ENCODE data around the gene PLA2G10. TPM values are rescaled to one million over a fixed set of nuclear protein-coding genes. Genes with fewer than 3 reads are reported as not detected.
"Not testable (repeated sequence)": the region's sequence is repeated elsewhere in the genome, so short reads cannot be mapped to it uniquely, and the experiment has no call there.

Gene PLA2G10
- total and polyA plus RNA-seq, 11 donors: not detected

DNA sequence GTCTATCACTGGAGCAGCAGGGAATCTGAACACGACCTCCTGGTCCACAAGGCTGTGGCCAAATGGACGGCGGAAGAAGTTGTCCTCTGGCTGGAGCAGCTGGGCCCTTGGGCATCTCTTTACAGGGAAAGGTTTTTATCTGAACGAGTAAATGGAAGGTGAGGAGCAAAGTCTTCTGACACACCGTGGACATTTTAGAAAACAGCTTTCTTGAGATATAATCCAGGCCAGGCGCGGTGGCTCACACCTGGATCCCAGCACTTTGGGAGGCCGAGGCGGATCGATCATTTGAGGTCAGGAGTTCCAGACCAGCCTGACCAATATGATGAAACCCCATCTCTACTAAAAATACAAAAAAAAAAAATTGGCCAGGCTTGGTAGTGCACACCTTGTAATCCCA is 44.3 kb downstream of the PLA2G10 start:
- ATAC-seq: no peak
- no peak overlapping the region for H3K4me3 ChIP-seq
- 93 to 96% (median 94%) methylated on average over 10 of the region's 10 CpGs for WGBS, 4 donors
- intact Hi-C loops (cut with DNase I): no loop called here
- H3K27ac ChIP-seq: no peak overlapping the region
- H3K27me3 ChIP-seq: no peaks in the 10 kb centered on the region
- no peaks in the 10 kb centered on the region for H3K9me3 ChIP-seq
- H3K4me1 ChIP-seq: no peaks in the 10 kb centered on the region
- DNase-seq: no peak
- peaks cover 5 to 100% (median 98%) of the 10 kb centered on the region in 9 donors for H3K36me3 ChIP-seq
- no peak for TF ChIP-seq POLR2A (IDR thresholded peaks at IDR 0.05)
- TF ChIP-seq, protein P1, sequence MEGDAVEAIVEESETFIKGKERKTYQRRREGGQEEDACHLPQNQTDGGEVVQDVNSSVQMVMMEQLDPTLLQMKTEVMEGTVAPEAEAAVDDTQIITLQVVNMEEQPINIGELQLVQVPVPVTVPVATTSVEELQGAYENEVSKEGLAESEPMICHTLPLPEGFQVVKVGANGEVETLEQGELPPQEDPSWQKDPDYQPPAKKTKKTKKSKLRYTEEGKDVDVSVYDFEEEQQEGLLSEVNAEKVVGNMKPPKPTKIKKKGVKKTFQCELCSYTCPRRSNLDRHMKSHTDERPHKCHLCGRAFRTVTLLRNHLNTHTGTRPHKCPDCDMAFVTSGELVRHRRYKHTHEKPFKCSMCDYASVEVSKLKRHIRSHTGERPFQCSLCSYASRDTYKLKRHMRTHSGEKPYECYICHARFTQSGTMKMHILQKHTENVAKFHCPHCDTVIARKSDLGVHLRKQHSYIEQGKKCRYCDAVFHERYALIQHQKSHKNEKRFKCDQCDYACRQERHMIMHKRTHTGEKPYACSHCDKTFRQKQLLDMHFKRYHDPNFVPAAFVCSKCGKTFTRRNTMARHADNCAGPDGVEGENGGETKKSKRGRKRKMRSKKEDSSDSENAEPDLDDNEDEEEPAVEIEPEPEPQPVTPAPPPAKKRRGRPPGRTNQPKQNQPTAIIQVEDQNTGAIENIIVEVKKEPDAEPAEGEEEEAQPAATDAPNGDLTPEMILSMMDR (IDR thresholded peaks at IDR 0.05): no peak

DNA sequence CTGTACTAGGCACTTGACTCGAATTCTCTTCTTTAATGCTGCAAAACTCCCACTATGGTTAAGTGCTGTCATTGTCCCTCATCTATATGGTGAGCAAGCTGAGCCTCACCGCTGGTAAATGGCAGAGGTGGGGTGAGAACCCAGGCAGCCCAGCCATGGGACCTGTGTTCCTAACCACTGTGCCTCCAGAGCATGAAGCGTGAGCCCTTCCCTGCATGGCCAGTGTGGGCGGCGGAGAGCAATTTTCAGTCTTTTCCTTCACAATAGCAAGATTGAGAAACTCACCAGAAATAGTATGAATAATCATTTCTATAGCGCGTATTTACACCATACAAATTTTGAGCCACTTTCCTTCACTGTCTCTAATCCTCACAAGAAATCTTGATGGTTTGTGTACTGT is 52.2 kb downstream of the PLA2G10 start:
- intact Hi-C loops (cut with DNase I): no loop called here
- WGBS, 4 donors: 90 to 98% (median 94%) methylated on average over 7 of the region's 7 CpGs
- DNase-seq (no peak), ATAC-seq (no peak)
- Histone ChIP-seq H3K36me3 (peaks cover 5 to 72% (median 56%) of the 10 kb centered on the region in 9 donors), H3K9me3 (no peaks in the 10 kb centered on the region), H3K27ac (no peak overlapping the region), H3K4me3 (no peak overlapping the region), H3K27me3 (no peaks in the 10 kb centered on the region), H3K4me1 (peaks cover 0 to 11% (median 0%) of the 10 kb centered on the region in 12 donors)
- no peak for TF ChIP-seq POLR2A (IDR thresholded peaks at IDR 0.05)
- TF ChIP-seq, protein P1 (IDR thresholded peaks at IDR 0.05): no peak

DNA sequence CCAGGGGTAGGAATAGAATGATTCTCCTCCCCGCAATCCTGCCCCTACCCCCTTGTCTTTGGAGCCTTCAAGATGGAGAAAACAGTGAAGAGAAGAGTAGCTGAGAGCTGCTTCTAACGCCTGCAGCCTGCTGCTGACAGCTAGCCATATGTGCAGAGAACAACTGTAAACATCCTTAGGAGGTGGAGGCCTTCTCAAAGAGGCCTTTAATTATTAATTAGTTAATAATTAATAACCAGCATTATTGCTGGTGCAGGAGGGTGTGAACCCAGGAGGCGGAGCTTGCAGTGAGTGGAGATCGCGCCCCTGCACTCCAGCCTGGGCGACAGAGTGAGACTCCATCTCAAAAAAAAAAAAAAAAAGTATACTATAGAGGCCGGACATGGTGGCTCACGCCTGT is 52.9 kb downstream of the PLA2G10 start:
- H3K4me1 ChIP-seq: peaks cover 0 to 15% (median 2%) of the 10 kb centered on the region in 12 donors
- H3K36me3 ChIP-seq: peaks cover 5 to 65% (median 49%) of the 10 kb centered on the region in 9 donors
- no peak overlapping the region for H3K4me3 ChIP-seq
- DNase-seq (no peak), ATAC-seq (no peak)
- no peak overlapping the region for H3K27ac ChIP-seq
- no peak for TF ChIP-seq POLR2A (IDR thresholded peaks at IDR 0.05)
- TF ChIP-seq, protein P1 (IDR thresholded peaks at IDR 0.05): no peak
- intact Hi-C loops (cut with DNase I): no loop called here
- H3K9me3 ChIP-seq: no peaks in the 10 kb centered on the region
- 92 to 97% (median 96%) methylated on average over 8 of the region's 8 CpGs for WGBS, 4 donors
- H3K27me3 ChIP-seq: no peaks in the 10 kb centered on the region

DNA sequence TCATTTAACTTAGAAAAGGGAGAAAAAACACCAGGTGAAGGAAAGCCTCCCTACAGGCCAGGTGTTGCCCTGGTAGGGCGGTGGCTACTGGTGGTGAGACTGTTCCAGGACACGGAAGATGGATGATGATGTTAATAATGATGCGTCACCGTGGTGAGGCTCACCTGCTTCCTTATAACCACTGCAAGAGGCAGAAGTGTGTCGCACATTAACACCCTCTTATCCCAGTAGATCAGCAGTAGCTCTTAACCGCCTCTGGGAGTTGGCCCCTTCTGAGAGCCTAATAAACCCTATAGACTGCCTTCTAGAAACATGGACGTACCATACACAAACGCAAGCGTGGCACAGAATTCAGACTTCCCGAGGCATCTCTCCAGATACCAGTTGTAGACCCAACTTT is 53.6 kb downstream of the PLA2G10 start:
- WGBS, 4 donors: 88 to 94% (median 92%) methylated on average over 10 of the region's 10 CpGs

DNA sequence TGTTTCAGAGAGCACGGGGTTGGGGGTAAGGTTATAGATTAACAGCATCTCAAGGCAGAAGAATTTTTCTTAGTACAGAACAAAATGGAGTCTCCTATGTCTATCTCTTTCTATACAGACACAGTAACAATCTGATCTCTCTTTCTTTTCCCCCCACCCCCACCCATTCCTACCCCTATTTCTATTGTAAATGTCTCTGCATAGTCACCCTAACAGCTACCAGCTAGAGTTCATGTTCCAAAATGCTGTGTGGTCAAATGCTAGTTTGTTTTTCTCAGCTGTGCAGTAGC is 57.2 kb downstream of the PLA2G10 start:
- intact Hi-C loops (cut with DNase I); H3K9me3 ChIP-seq; H3K27me3 ChIP-seq; H3K27ac ChIP-seq; H3K4me3 ChIP-seq; ATAC-seq; DNase-seq: not testable (repeated sequence)
- 29 to 60% (median 44%) methylated on average over 1 of the region's 1 CpG for WGBS, 4 donors
- Histone ChIP-seq H3K36me3 (peaks cover 0 to 46% (median 27%) of the 10 kb centered on the region in 9 donors), H3K4me1 (peaks cover 5 to 44% (median 30%) of the 10 kb centered on the region in 12 donors)

More for the DNA sequence above, 53.6 kb downstream of the PLA2G10 start:
- no peak overlapping the region for H3K4me3 ChIP-seq
- no peaks in the 10 kb centered on the region for H3K27me3 ChIP-seq
- DNase-seq: no peak
- H3K36me3 ChIP-seq: peaks cover 0 to 58% (median 42%) of the 10 kb centered on the region in 9 donors
- no peak for TF ChIP-seq POLR2A (IDR thresholded peaks at IDR 0.05)
- TF ChIP-seq, protein P1 (IDR thresholded peaks at IDR 0.05): no peak
- no peak for ATAC-seq
- H3K27ac ChIP-seq: no peak overlapping the region
- intact Hi-C loops (cut with DNase I): no loop called here
- H3K4me1 ChIP-seq: peaks cover 0 to 15% (median 9%) of the 10 kb centered on the region in 12 donors
- H3K9me3 ChIP-seq: no peaks in the 10 kb centered on the region

DNA sequence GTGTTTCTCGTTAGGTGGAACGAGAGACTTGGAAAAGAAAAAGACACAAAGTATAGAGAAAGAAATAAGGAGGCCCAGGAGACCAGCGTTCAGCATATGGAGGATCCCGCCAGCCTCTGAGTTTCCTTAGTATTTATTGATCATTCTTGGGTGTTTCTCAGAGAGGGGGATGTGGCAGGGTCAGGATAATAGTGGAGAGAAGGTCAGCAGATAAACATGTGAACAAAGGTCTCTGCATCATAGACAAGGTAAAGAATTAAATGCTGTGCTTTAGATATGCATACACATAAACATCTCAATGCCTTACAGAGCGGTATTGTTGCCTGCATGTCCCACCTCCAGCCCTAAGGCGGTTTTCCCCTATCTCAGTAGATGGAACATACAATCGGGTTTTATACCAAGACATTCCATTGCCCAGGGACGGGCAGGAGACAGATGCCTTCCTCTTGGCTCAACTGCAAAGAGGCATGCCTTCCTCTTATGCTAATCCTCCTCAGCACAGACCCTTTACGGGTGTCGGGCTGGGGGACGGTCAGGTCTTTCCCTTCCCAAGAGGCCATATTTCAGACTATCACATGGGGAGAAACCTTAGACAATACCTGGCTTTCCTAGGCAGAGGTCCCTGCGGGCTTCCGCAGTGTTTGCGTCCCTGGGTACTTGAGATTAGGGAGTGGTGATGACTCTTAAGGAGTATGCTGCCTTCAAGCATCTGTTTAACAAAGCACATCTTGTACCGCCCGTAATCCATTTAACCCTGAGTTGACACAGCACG is 57.7 kb downstream of the PLA2G10 start:
- peaks cover 0 to 45% (median 27%) of the 10 kb centered on the region in 9 donors for H3K36me3 ChIP-seq
- ATAC-seq; DNase-seq; H3K4me3 ChIP-seq; H3K27me3 ChIP-seq; H3K27ac ChIP-seq; H3K9me3 ChIP-seq; intact Hi-C loops (cut with DNase I): not testable (repeated sequence)
- peaks cover 5 to 47% (median 32%) of the 10 kb centered on the region in 12 donors for H3K4me1 ChIP-seq
- 49 to 52% (median 52%) methylated on average over 16 to 17 of the region's 17 CpGs for WGBS, 4 donors
